Cardiac muscle cell (in vitro differentiated cells and primary cell): ENCODE measurements around the gene MCAM. TPM values are rescaled to one million over a fixed set of nuclear protein-coding genes. Genes with fewer than 3 reads are reported as not detected.

Experiments
- DNase-seq, 2 donors: peaks; one replicate each; pipeline versions ENCODE4 v3.0.0 to v3.0.0-alpha.2; 2010 to 2017; ENCODE audit warnings: low read depth in 1 of 2, low spot score in 1 of 2
- H3K27ac ChIP-seq: fragments of 200-600 bp; sonication (generic); 2 replicates; pipeline ENCODE4 v1.5.1; 2016
- H3K27me3 ChIP-seq: fragments of 200-600 bp; sonication (generic); 2 replicates; pipeline ENCODE4 v1.6.0; 2016; ENCODE audit warnings: control low read depth
- H3K36me3 ChIP-seq: fragments of 200-600 bp; sonication (generic); 2 replicates; pipeline ENCODE4 v1.5.1; 2016; ENCODE audit warnings: control low read depth
- H3K4me1 ChIP-seq: fragments of 200-600 bp; sonication (generic); 2 replicates; pipeline ENCODE4 v1.8.1; 2017; ENCODE audit warnings: low read depth, mild to moderate bottlenecking, mixed run types
- H3K4me3 ChIP-seq: fragments of 200-600 bp; sonication (generic); 2 replicates; pipeline ENCODE4 v1.5.1; 2016; ENCODE audit warnings: mild to moderate bottlenecking
- H3K9me3 ChIP-seq: fragments of 200-600 bp; sonication (generic); 2 replicates; pipeline ENCODE4 v1.5.1; 2017; ENCODE audit warnings: low read depth, mild to moderate bottlenecking, control low read depth
- CTCF ChIP-seq: IDR thresholded peaks from 2 replicates; pipeline ENCODE4 v1.5.1; 2012; ENCODE audit warnings: low read depth, mild to moderate bottlenecking, low read length
- polyA plus RNA-seq: library from polyadenylated mRNA; unstranded; fragments of >200 nt; fragmentation: Nextera tagmentation; extraction: Ambion mirVana; gene quantifications from 2 replicates; pipeline ENCODE4 v1.2.1, GENCODE V29; 2016
- total RNA-seq: library from RNA; depleted of rRNA; stranded (reverse); fragments of >200 nt; gene quantifications from 2 replicates; pipeline ENCODE4 v1.2.3, GENCODE V29; 2016

Gene MCAM
- total and polyA plus RNA-seq, 2 experiments from 2014 or later: 13.8 to 49.3 TPM

GRCh38 chr11:119309953-119310681 lies 6.8 kb downstream of the MCAM start:
- no peaks in the 10 kb centered on the region for H3K4me1 ChIP-seq
- H3K9me3 ChIP-seq: no peaks in the 10 kb centered on the region
- H3K27ac ChIP-seq: no peak overlapping the region
- DNase-seq: no peak
- no peak for TF ChIP-seq CTCF
- H3K27me3 ChIP-seq: peaks cover 8% of the 10 kb centered on the region
- no peaks in the 10 kb centered on the region for H3K36me3 ChIP-seq
- H3K4me3 ChIP-seq: no peak overlapping the region

- no peak for TF ChIP-seq CTCF
- Histone ChIP-seq H3K9me3 (no peaks in the 10 kb centered on the region), H3K4me1 (no peaks in the 10 kb centered on the region), H3K27ac (no peak overlapping the region), H3K4me3 (no peak overlapping the region), H3K36me3 (no peaks in the 10 kb centered on the region), H3K27me3 (peaks cover 1% of the 10 kb centered on the region)
- no peak for DNase-seq
Measured at GRCh38 chr11:119309411-119309810, 7.5 kb downstream of the MCAM start.

- Histone ChIP-seq H3K4me1 (no peaks in the 10 kb centered on the region), H3K27ac (no peak overlapping the region), H3K36me3 (no peaks in the 10 kb centered on the region), H3K4me3 (no peak overlapping the region), H3K27me3 (no peaks in the 10 kb centered on the region), H3K9me3 (no peaks in the 10 kb centered on the region)
- no peak for DNase-seq
- no peak for TF ChIP-seq CTCF
Measured at GRCh38 chr11:119307974-119308373, 9.0 kb downstream of the MCAM start.

GRCh38 chr11:119307219-119307618 lies 9.7 kb downstream of the MCAM start:
- TF ChIP-seq CTCF: peak; percentile 8
- Histone ChIP-seq H3K4me1 (no peaks in the 10 kb centered on the region), H3K9me3 (no peaks in the 10 kb centered on the region), H3K27ac (peak overlapping the region; percentile 60), H3K4me3 (no peak overlapping the region), H3K36me3 (no peaks in the 10 kb centered on the region), H3K27me3 (no peaks in the 10 kb centered on the region)
- no peak for DNase-seq

- no peaks in the 10 kb centered on the region for H3K4me1 ChIP-seq
- no peak for TF ChIP-seq CTCF
- no peaks in the 10 kb centered on the region for H3K36me3 ChIP-seq
- H3K27ac ChIP-seq: peak overlapping the region; percentile 60
- peak in 1 of 2 donors; percentile 46 for DNase-seq
- H3K9me3 ChIP-seq: no peaks in the 10 kb centered on the region
- H3K4me3 ChIP-seq: no peak overlapping the region
- no peaks in the 10 kb centered on the region for H3K27me3 ChIP-seq
Measured at GRCh38 chr11:119306373-119306890, 10.5 kb downstream of the MCAM start.
